Endothelial cell (in vitro differentiated cells): ENCODE results near the gene DRC7. TPM values are rescaled to one million over a fixed set of nuclear protein-coding genes. Genes with fewer than 3 reads are reported as not detected.

ENCODE experiments used
- DNase-seq: peaks from one replicate; pipeline ENCODE4 v3.0.0; 2021; ENCODE audit warnings: low spot score
- H3K27ac Mint-ChIP-seq: one replicate; pipeline ENCODE4 v1.8.0; 2021; ENCODE audit warnings: mixed read lengths, inconsistent platforms; ENCODE audit not compliant: unreplicated experiment
- H3K27me3 Mint-ChIP-seq: one replicate; pipeline ENCODE4 v1.8.0; 2021; ENCODE audit warnings: mild to moderate bottlenecking, moderate library complexity, mixed read lengths, inconsistent platforms; ENCODE audit not compliant: unreplicated experiment
- H3K36me3 Mint-ChIP-seq: one replicate; pipeline ENCODE4 v1.8.0; 2021; ENCODE audit warnings: mild to moderate bottlenecking, low read depth, mixed read lengths, inconsistent platforms; ENCODE audit not compliant: unreplicated experiment
- H3K4me1 Mint-ChIP-seq: one replicate; pipeline ENCODE4 v1.8.0; 2021; ENCODE audit warnings: mild to moderate bottlenecking, mixed read lengths, inconsistent platforms; ENCODE audit not compliant: unreplicated experiment
- H3K4me3 Mint-ChIP-seq: one replicate; pipeline ENCODE4 v1.8.0; 2021; ENCODE audit warnings: mild to moderate bottlenecking, mixed read lengths, inconsistent platforms; ENCODE audit not compliant: unreplicated experiment
- H3K9me3 Mint-ChIP-seq: one replicate; pipeline ENCODE4 v1.8.0; 2021; ENCODE audit warnings: mixed read lengths, inconsistent platforms; ENCODE audit not compliant: unreplicated experiment
- total RNA-seq: library from RNA; stranded (reverse); fragmentation: NEBNext Ultra II Directional; extraction: Animal tissue kit (Norgen Biotek cat#: 25700); gene quantifications from one replicate; pipeline ENCODE4 v1.2.1, GENCODE V29; 2021; ENCODE audit not compliant: unreplicated experiment
- TF ChIP-seq, protein P1 (sequence below): fragments of 200-600 bp; sonication (generic); IDR thresholded peaks from one replicate; pipeline ENCODE4 v1.5.0; 2021; ENCODE audit warnings: antibody characterized with exemption; ENCODE audit not compliant: unreplicated experiment

DRC7 gene
- total RNA-seq, 1 donor from 2014 or later: 1.8 TPM

DNA sequence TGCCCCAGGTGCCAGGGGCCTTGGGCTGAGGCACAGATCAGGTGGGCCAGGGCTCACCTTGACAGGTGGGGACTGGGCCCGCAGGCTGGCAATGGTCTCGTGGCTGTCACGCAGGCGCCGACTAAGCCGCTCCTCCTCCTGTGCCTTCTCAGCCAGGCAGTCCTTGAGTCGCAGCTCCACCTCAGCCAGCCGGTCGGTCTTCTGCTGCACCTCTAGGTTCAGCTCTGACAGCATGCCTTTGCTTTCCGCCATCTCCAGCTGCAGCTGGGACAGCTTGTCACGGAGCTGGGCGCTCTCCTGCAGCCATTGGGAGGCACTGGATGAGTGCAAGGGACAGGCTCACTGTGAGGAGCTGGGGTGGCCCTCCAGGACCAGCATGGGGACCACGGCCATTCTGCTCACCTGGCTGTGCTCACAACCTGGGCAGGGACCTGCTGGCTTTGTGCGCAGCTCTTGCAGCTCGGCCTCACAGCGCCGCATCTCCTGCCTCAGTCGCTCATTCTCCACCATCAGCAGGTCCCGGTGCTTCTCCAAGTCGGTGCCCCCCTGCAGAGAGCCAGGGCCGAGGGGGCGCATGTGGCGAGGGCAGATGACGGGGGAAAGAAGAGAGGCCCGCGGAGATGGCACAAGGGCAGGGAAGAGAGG lies 76.7 kb downstream of the DRC7 start:
- Mint-ChIP-seq H3K27ac (no peak overlapping the region), H3K4me3 (no peak overlapping the region), H3K4me1 (no peaks in the 10 kb centered on the region), H3K27me3 (peaks cover 8% of the 10 kb centered on the region), H3K36me3 (peaks cover 11% of the 10 kb centered on the region), H3K9me3 (no peaks in the 10 kb centered on the region)
- no peak for DNase-seq
- TF ChIP-seq, protein P1, sequence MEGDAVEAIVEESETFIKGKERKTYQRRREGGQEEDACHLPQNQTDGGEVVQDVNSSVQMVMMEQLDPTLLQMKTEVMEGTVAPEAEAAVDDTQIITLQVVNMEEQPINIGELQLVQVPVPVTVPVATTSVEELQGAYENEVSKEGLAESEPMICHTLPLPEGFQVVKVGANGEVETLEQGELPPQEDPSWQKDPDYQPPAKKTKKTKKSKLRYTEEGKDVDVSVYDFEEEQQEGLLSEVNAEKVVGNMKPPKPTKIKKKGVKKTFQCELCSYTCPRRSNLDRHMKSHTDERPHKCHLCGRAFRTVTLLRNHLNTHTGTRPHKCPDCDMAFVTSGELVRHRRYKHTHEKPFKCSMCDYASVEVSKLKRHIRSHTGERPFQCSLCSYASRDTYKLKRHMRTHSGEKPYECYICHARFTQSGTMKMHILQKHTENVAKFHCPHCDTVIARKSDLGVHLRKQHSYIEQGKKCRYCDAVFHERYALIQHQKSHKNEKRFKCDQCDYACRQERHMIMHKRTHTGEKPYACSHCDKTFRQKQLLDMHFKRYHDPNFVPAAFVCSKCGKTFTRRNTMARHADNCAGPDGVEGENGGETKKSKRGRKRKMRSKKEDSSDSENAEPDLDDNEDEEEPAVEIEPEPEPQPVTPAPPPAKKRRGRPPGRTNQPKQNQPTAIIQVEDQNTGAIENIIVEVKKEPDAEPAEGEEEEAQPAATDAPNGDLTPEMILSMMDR: no peak

DNA sequence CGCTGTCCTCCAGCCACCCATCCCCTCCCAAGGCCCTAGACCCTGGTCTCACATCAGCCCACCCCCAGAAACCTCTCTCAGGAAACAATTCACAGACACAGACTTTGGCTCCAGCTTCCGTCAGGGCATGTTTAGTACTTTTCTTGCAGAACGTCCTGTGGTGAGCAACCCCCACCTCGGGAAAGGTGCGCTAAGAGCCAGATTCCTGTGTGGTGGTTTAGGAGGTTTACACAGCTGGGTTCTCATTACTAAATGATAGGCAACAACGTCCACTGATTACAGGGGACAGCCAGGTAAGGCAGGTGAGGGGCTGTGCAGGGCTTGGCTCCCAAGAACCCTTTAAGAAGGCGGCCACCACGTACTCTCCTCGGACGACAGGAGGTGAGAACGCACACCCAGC lies 78.4 kb downstream of the DRC7 start:
- Mint-ChIP-seq H3K27me3 (peaks cover 4% of the 10 kb centered on the region), H3K27ac (no peak overlapping the region), H3K9me3 (no peaks in the 10 kb centered on the region), H3K36me3 (peaks cover 4% of the 10 kb centered on the region), H3K4me1 (no peaks in the 10 kb centered on the region), H3K4me3 (no peak overlapping the region)
- TF ChIP-seq, protein P1: no peak
- no peak for DNase-seq

DNA sequence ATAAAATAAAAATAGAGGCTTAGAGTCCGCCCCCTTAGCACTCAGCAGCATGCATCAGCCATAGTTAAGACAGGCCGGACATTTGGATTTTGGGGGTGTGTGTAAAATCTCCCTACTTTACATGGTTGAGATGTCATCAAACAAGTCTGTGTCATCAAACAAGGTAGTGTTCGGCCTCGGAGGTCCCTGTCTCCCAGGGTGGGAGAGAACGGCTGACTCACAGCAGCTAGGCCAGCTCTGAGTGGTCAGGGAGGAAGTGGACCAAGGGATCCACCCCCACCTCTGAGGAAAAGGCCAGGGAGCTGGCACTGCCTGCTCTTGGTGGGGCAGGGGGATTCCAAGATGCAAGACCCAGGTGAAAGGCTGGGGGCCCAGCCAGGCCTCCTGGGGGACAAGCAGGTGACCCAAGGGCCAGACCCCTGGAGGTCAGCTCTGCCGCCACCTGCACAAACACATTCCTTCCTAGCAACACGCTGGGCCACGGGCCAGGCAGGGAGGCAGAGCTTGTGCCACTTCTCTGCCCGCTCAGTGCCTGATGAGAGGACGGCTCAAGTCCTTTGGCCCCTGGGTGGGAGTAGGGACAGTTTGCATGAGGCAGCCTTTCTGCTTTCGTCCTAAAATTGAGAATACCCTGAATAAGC lies 79.2 kb downstream of the DRC7 start:
- no peak overlapping the region for H3K4me3 Mint-ChIP-seq
- H3K27me3 Mint-ChIP-seq: peaks cover under 1% of the 10 kb centered on the region
- no peak for DNase-seq
- no peaks in the 10 kb centered on the region for H3K36me3 Mint-ChIP-seq
- TF ChIP-seq, protein P1: no peak
- no peaks in the 10 kb centered on the region for H3K9me3 Mint-ChIP-seq
- no peak overlapping the region for H3K27ac Mint-ChIP-seq
- no peaks in the 10 kb centered on the region for H3K4me1 Mint-ChIP-seq

DNA sequence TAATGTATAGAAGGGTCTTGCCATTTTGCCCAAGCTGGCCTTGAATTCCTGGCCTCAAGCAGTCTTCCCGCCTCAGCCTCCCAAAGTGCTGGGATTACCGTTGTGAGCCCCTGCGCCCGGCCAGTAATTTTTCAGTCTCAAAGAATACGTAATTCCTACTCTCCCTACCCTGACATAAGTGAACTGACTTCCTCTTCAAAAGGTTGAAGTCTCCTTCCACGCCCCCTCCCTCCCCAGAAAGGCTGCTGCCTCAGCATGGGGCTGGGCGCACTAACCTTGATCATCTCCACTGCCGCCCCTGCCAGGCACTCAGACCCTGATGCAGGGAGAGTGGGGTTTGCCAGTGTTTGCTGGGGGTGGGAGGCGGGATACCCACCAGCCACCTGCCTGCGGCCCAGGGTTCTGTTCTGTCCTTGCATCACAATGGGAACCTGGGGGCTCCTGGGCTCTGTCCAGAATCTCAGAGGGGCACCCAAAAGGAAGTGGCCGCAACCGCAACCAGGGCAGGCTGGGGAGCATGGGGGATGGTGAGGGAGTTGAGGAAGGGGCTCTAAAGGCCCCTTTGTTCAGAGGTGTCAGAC lies 80.2 kb downstream of the DRC7 start:
- H3K9me3 Mint-ChIP-seq: no peaks in the 10 kb centered on the region
- H3K4me3 Mint-ChIP-seq: no peak overlapping the region
- no peaks in the 10 kb centered on the region for H3K27me3 Mint-ChIP-seq
- no peak overlapping the region for H3K27ac Mint-ChIP-seq
- no peak for DNase-seq
- TF ChIP-seq, protein P1: no peak
- no peaks in the 10 kb centered on the region for H3K36me3 Mint-ChIP-seq
- H3K4me1 Mint-ChIP-seq: no peaks in the 10 kb centered on the region
